HepG2 (cell line): ENCODE results near the gene MFRP. TPM values are rescaled to one million over a fixed set of nuclear protein-coding genes. Genes with fewer than 3 reads are reported as not detected.

Source experiments
- ARID5B ChIP-seq: IDR thresholded peaks from 2 replicates; pipeline ENCODE4 v1.4.0; 2020; ENCODE audit warnings: mild to moderate bottlenecking, missing genetic modification reagents
- ARNT2 ChIP-seq: sonication (generic); formaldehyde crosslinking; IDR thresholded peaks from 2 replicates; pipeline ENCODE4 v1.8.0; 2022; ENCODE audit warnings: mild to moderate bottlenecking, low read depth, missing genetic modification reagents, moderate library complexity
- ZHX1 ChIP-seq: sonication (generic); formaldehyde crosslinking; IDR thresholded peaks from 2 replicates; pipeline ENCODE4 v1.8.1; 2022; ENCODE audit warnings: low read depth, mild to moderate bottlenecking, missing genetic modification reagents
- polyA plus RNA-seq, 8 experiments: library from polyadenylated mRNA; depleted of rRNA in 3 of 8; stranded (reverse) in 7 of 8; unstranded in 1 of 8; fragments of >200 nt; fragmentation: Illumina TruSeq in 4 of 8; extraction: Trizol in 4 of 8; gene quantifications; 2 replicates each; pipeline versions ENCODE4 v1.2.1 to v1.2.3, GENCODE V29; 2011 to 2016; ENCODE audit warnings: low read depth in 4 of 8, missing spikeins in 1 of 8, mixed read lengths in 1 of 8; ENCODE audit not compliant: insufficient read depth in 1 of 8
- total RNA-seq, 5 experiments: library from RNA; depleted of rRNA; stranded (reverse); fragments of >200 nt; fragmentation: Illumina TruSeq; extraction: Trizol; gene quantifications; 2 replicates each; pipeline ENCODE4 v1.2.3, GENCODE V29; 2016; ENCODE audit warnings: low read depth in 1 of 5

Gene MFRP
- total and polyA plus RNA-seq, 2 of the 13 experiments (the other 11 are each of a cell fraction or from before 2014, with no cell fraction given) = not detected

GRCh38 chr11:119361056-119361787, 14.7 kb upstream of the MFRP start (continued):
- TF ChIP-seq ARID5B (CRISPR knock-in tag) (peak; percentile 19; the same call in 1 of the 2 replicates), ARNT2 (CRISPR knock-in tag) (no peak), ZHX1 (0 out of 2 replicates have a peak, but pooled peaks have one; percentile 39)
